Left hindlimb (tissue), 1 donor: ENCODE data around the gene SRSF6.
"Not testable (repeated sequence)": the region's sequence is repeated elsewhere in the genome, so short reads cannot be mapped to it uniquely, and the experiment has no call there.

Experiments used
- DNase-seq: peaks from one replicate; pipeline ENCODE4 v3.0.0-alpha.2; 2018

The SRSF6 gene

DNA sequence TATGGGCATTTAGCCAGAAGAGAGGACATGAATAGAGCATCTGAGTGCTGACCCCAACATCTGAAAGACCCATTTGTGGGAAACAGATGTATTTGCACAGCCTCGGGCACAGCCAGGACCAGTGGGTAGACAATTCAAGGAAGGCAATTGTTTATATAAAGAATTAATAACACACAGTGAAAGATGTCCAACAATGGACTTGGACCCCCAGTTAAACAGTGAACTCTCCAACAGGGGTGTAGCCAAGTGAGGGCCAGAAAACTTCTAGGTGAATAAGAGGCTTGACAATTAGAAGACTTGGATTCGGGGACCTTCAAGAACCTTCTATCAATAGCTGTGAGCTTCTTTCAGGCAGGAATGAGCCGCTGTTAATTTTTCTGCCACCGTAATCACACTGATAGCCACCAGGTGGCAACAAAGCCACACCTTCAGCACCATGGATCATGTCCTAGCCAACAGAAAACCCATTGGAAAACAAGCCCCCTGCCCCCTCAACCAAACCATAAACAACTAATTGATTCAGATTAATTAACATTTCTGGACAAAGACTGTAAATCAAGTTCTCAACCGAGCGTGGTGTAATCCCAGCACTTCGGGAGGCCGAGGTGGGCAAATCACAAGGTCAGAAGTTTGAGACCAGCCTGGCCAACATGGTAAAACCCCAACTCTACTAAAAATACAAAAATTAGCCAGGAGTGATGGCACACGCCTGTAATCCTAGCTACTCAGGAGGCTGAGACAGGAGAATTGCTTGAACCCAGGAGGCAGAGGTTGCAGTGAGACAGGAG lies 8.8 kb upstream of the SRSF6 start:
- DNase-seq = no peak

DNA sequence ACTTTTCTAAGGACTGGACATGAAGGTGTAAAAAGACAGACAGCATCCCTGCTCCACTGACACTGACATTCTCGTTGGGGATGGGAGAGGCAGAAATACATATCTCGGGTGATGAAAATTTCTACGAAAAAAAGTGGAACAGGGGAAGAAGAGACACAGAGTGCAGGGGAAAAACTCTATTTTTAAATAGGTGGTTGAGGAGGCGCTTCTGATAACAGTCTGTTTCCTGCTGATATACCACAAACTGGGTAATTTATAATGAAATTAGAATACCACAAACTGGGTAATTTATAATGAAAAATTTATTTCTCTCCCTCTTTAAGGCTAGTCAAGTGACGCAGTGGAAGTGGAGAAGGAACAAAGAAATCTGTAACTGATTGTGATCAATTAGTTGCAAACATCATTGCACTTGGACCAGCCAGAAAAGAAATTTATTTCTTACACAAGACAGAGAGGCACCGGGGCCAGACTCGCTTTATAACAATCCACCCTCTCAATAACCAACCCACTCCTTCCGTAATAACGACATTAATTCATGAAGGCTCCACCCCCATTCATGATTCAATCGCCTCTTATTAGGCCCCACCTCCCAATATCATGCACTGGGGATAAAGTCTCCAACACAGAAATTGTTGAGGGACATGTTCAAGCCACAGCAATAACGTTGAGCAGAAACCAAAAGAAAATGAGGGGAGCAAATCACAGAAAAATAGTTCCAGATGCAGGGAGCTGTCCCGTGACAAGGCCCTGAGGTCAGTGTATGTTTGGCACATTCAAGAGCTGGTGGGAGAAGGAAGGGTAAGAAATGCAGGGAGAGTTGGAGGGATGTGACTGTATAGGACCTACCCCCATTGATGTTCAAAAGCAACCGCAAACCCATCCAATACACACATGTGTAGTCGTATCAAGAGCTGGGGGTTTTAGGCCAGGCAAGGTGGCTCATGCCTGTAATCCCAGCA lies 6.6 kb upstream of the SRSF6 start:
- no peak for DNase-seq

DNA sequence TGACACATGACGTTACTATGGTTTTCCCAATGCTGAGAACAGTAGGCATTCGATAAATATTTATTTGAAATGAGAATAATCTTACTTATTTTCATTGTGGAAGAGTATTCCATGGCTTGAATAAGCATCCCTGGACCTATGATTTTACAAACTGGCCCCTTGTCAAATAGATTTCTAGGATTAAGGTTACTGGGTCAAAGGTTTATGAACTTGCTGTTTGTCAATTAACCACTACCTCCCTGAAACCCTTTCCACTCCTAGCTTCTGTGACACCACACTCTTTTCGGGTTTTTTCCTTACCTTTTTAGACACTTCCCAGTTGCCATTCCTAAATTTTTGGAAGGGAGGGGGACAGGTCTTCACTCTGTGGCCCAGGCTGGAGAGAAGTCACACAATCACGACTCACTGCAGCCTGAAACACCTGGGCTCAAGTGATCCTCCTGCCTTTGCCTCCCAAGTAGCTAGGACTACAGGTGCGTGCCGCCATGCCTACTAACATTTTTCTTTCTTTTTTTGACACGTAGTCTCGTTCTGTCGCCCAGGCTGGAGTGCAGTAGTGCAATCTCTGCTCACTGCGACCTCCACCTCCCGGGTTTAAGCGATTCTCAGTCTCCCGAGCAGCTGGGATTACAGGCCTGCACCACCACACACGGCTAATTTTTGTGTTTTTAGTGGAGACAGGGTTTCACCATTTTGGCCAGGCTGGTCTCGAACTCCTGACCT lies 5.1 kb upstream of the SRSF6 start:
- no peak for DNase-seq

DNA sequence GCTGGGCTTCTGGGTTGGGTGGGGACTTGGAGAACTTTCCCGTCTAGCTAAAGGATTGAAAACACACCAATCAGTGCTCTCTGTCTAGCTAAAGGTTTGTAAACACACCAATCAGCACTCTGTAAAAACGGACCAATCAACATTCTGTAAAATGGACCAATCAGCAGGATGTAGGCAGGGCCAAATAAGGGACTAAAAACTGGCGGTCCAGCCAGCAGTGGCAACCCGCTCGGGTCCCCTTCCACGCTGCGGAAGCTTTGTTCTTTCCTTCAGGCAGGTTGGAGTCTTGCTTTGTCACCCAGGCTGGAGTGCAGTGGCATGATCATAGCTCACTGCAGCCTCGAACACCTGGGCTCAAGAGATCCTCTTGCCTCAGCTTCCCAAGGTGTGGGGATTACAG lies 1.4 kb upstream of the SRSF6 start:
- DNase-seq = not testable (repeated sequence)

DNA sequence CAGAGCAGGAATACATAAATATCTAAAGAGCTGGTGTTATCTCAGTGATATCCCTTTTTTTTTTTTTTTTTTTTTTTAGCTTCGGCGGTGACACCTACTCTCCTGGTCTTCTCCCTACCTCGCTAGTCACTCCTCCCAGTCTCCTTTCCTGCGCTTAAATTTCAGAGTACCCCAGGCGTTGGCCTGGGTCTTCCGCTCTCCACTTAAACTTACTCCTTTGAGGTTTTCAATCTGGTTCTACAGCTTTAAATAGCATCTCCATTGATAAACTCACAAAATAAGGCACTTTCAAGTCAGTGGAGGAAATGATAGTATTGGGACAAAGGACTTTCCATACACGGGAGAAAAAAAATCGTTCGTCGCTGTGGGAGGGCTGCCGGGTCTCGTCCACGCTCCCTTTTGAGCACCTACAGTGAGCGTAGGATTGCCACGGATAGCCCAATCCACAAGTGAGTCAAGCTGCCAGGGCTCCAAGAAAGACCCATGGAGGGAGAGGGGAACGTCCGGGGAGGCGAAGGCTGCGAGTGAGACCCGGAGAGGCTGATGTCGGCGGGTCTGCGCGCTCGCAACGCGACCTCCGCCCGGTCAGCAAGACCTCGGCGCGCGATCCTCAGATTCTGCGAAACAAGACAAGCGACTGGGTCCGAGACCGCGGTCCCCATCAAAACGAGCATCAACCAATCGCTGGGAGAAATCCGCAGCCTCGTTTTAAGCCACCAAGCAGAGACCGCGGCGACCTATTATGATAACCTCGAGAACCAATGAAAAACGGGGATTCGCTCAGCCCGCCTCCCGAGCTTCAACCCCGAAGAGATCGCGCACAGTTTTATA lies 672 bp upstream of the SRSF6 start:
- DNase-seq = peak; percentile 94

DNA sequence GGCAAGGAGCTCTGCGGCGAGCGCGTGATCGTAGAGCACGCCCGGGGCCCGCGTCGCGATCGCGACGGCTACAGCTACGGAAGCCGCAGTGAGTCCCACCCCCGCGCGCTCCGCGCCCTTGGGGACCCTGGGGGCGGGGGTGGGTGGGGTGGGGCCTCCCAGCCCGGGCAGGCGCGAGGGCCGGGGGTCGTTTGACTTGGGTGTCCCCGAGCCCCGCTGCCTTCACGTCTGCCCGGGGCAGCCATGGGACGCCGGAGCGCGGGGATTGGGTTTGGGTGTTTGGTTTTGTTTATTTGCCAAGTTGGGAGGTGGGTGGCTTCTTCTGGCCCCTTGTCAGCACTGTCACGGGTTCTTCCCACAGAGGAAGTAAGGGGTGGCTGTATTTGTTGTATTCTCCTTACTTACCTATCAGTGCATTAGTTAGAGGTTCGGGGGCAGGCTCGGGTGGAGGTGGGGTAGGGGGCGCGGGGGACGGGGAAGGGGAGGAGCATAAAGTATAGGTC lies 777 bp downstream of the SRSF6 start:
- DNase-seq = no peak

DNA sequence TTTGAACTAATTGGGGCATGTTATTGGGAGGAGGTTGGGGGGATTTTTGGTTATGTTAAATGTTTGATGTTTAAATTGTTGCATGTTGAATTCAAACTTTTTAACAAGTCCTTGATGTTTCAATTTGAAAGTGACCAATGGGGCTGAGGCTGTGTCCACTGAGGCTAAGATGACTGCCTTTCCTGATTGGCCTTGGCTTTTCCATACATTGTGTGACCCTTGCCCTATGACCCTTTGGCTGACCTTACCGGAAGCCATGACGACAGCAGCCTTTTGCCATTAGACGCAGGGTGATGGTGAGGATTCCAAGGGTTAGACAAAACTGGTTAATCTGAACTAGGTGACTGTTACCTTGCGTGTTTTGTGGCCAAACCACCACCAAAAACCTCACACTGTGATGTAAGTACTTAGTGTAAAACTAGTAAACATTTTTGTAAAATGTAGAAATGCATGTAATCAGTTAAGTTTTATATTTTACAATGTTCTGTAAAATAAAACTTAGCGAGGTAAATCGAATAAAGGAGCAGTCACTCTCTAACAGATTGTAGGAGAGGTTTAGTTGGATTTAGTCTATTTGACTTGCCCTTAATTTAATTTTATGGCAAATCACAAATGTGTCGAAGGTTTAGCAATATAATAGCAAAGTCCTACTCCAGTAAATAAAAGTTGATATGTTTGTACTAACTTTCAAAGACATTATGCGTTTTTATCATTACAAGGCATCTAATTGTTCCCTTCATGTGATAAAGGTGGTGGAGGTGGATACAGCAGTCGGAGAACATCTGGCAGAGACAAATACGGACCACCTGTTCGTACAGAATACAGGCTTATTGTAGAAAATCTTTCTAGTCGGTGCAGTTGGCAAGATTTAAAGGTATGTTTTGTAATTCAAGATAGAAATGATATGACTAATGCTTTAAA lies 1.6 kb downstream of the SRSF6 start:
- no peak for DNase-seq

DNA sequence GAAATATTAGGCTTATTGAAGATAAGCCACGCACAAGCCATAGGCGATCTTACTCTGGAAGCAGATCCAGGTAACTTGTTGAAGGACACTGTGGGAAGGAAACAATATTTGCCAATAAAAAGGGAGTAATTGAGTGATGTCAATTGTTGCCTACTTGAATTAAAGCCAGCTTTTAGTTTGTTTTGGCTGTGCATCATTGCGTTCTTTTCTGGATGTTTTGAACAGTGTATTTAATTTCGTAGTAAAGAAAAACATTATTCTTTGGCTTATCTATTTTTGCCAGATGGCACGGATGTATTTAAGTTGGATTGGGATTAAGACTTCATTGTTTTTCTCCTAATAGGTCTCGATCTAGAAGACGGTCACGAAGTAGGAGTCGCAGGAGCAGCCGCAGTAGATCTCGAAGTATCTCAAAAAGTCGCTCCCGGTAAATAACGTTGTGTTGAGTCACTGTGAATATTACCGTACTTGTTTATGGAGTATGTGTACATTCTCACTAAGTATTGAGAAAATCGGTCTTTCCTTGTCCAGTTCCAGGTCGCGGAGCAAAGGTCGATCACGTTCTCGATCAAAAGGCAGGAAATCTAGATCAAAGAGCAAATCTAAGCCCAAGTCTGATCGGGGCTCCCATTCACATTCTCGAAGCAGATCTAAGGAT lies 2.6 kb downstream of the SRSF6 start:
- no peak for DNase-seq

DNA sequence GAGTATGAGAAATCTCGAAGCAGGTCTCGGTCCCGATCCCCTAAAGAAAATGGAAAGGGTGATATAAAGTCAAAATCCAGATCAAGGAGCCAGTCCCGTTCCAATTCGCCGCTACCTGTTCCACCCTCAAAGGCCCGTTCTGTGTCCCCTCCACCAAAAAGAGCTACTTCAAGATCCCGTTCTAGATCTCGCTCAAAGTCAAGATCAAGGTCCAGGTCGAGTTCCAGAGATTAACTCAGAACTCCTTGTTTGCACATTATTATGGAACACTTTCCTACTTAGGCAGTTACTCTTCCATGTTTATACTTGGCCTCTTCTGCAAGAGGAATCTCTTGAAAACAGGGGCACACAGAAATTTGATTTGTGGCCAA lies 3.1 kb downstream of the SRSF6 start:
- DNase-seq = no peak

DNA sequence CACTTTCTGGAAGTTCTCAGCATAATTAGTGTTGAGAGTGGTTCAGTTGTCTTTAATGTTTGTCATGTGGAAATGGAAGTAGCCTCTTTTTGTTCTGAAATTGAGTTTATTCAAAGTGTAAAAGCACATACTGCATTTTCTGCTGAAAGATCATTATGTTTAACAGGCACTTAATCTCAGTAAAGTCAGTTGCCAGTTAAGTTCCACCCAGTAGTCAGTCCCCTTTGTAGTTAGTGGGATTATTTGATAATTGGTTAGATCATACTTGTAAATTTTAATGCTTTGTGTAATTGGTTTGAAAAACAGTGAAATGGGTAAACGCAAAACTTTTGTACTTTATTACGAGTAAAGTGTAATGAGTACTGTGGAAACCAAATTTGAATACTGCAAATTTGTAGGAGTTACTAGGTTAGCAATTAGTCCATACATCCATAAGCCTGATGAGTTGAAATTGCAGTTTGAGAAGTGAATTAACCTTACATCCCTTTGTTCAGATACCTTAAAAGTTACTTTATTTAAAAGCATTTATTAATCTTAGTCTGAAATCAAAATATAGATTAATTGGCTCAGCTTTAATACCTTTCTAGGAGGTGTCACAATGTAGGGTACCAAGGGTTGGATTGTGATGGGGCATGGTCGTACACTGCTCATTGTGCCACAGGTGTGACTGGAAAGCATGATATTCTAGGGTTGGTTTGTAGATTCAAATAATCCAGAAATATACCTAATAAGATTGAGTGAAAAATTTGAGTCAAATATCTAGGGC lies 4.4 kb downstream of the SRSF6 start:
- no peak for DNase-seq

DNA sequence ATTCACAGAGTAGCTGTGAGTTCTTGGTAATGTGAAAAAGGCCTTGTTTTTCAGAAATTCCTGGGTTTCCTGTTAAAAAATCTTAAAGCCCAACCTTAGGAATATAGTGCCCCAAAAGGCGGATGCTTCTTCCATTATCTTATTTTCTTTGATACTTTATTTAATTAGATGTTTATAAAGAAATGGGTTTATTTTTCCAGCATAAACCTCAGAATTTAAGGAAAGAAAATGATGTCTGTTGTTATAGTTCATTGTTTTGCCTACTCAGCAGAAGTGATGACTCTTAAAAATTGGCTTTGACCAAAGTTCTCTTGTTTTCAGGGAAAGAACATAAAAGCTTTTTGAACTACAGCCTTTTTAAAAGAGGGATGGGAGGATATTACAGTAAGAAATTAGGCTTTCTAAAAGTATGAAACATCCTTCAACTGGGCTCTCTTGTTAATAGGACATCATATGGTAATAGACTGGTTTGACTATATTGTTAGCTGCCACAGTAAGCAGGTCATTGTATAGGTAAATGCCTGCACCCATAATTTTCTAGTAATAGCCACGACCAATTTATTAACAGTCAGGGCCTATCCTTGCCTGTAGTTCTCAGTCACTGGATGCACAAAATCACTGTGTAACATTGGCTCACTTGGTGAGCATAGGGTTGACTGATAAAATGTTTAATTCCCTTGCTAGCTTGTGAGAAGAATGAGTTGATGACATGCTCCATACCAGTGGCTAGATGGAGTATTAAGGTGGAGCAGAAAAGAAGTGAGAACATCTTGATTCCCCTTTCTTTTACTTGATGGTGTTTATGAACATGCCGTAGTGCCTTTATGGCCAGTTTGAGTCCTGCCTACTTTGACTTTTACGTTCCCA lies 5.2 kb downstream of the SRSF6 start:
- DNase-seq = no peak

DNA sequence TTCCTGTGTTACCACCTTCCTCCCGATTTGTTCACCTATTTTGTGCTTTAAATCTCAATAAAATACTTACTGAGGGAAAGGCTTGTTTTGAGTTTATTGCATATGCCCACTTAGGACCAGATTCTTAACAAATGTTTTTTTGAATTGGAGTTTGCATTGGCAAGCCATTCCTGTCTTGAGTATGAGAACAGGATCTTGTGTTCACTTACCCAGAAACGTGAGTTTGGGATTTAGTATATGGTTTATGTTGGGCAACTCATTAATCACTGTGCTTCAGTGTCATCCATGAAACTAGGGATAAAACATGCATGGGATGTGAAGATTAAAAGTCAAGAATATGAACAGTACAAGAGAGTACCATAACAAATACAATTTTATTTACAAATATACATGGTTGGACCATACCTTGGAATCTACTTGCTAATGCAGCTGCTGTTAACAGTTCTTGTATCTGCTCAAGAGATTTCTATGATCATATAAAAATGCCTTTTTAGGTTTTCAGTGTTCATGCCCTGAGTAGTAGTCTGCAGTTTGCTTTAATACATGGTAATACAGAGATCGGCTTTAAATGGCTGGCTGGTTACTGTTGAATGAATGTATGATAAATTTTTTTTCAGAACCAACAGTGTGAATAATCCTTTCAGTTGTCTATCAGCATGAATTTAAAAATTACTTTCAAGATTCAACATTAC lies 6.0 kb downstream of the SRSF6 start:
- no peak for DNase-seq

DNA sequence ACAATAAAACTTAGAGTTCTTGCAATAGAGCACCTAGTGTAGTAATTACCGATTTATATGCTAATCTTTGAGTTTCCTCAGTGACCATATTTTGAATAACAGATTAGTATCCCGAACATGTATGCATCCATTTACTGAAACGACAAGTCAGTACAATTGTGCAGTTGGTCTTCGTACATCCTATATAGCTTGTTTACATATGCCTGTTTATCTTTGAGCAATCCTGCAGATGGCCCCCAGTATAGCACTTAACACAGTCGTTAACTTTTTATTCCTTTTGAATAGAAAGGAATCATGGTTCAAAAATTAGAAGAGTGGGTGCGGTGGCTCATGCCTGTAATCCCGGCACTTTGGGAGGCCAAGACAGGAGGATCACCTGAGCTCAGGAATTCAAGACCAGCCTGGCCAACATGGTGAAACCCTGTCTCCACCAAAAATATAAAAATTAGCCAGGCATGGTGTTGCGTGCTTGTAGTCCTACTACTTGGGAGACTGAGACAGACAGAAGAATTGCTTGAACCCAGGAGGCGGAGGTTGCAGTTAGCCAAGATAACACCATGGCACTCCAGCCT lies 6.6 kb downstream of the SRSF6 start:
- DNase-seq = no peak

DNA sequence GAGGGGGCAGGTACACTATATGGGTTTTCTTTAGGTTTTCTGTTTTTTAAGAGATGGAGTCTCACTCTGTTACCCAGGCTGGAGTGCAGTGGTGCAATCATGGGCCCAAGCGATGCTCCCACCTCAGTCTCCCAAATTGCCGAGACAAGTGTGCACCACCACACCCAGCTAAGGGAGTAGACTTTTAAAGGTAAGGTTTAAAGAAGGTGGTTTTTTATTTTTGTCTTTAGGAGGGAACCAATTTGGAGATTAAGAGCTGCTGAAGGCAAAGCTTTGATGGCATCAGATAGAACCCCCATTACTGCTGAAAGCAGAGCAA lies 7.9 kb downstream of the SRSF6 start:
- DNase-seq = no peak

DNA sequence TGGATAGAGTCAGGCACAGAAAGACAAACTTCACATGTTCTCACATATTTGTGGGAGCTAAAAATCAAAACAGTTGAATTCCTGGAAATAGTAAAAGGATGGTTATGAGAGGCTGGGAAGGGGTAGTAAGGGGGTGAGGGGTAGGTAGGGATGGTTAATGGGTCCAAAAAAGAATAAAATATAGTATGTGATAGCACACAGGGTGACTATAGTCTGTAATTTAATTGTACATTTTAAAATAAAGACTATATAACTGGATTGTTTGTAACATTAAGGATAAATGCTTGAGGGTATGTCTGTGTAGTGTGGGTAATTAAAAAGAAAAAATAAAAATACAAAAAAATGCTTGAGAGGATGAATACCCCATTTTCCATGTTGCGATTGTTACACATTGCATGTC lies 9.9 kb downstream of the SRSF6 start:
- no peak for DNase-seq

DNA sequence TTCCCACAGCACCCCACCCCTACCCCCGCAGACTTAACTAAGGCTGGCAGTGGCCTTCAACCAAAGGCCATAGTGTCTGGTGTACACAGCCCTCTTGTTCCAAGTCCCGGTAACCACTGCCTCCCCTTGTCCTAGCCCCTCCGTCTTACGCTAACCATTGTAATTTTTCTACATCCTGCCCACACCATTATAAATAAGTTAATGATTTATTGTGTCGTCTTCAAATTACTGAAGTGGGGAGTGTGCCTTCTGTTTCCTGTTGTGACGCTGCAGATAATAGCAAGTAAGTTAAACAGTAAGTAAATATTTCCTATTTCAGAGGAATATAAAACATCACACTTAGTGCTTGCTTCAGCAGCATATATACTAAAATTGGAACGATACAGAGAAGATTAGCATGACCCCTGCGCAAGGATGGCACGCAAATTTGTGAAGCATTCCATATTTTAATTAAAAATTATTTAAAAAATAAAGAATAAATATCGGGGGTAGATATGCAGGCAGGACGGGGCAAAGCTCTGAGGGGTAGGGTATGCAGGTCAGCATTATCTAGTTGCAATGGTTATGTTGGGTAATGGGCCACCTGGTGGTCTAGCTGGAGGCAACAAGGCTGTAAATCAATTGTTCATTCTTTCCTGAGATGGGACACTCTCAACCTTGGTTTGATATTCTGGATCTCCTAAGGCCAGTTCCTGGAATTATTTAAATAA lies 15.1 kb downstream of the SRSF6 start:
- no peak for DNase-seq

DNA sequence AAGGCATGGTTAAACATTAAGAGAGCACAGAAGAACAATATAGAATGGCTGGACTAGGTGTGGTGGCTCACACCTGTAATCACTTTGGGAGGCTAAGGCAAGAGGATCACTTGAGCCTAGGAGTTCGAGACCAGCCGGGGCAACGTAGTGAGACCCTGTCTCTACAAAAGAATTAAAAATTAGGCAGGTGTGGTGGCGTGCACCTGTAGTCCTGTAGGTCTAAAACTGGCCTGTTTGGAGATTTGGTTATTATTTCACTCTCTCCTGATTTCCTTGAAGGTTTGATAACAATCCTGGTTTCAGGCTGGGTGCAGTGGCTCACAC lies 15.6 kb downstream of the SRSF6 start:
- DNase-seq = no peak
